ENCODE measurements around the gene ORM1.

Gene ORM1

GRCh38 chr9:114310471-114311450, 12.1 kb upstream of the ORM1 start:
- Histone ChIP-seq H3K4me1 (ENCODE audit: control insufficient read depth, insufficient read depth, low read length, poor library complexity, severe bottlenecking) (no peaks in the 10 kb centered on the region), H3K36me3 (ENCODE audit: control insufficient read depth, insufficient read depth, low read length) (peaks cover 55% of the 10 kb centered on the region), H3K27ac (ENCODE audit: low read depth, low read length, severe bottlenecking) (no peak overlapping the region), H3K9me3 (ENCODE audit: control insufficient read depth, low read length) (no peaks in the 10 kb centered on the region), H3K4me3 (ENCODE audit: extremely low read depth, insufficient read depth, low read length, poor library complexity, severe bottlenecking) (no peak overlapping the region)
- 93 to 98% methylated on average over 12 of the region's 22 CpGs for WGBS, 2 experiments (ENCODE audit: insufficient coverage in 2 of 2)

GRCh38 chr9:114311571-114312512, 11.1 kb upstream of the ORM1 start:
- no peaks in the 10 kb centered on the region for H3K4me1 ChIP-seq (ENCODE audit: control insufficient read depth, insufficient read depth, low read length, poor library complexity, severe bottlenecking)
- 95 to 96% methylated on average over 24 to 26 of the region's 28 CpGs for WGBS, 2 experiments (ENCODE audit: insufficient coverage in 2 of 2)
- no peak overlapping the region for H3K27ac ChIP-seq (ENCODE audit: low read depth, low read length, severe bottlenecking)
- H3K9me3 ChIP-seq (ENCODE audit: control insufficient read depth, low read length), result no peaks in the 10 kb centered on the region
- H3K4me3 ChIP-seq (ENCODE audit: extremely low read depth, insufficient read depth, low read length, poor library complexity, severe bottlenecking), result no peak overlapping the region
- peaks cover 45% of the 10 kb centered on the region for H3K36me3 ChIP-seq (ENCODE audit: control insufficient read depth, insufficient read depth, low read length)

DNA sequence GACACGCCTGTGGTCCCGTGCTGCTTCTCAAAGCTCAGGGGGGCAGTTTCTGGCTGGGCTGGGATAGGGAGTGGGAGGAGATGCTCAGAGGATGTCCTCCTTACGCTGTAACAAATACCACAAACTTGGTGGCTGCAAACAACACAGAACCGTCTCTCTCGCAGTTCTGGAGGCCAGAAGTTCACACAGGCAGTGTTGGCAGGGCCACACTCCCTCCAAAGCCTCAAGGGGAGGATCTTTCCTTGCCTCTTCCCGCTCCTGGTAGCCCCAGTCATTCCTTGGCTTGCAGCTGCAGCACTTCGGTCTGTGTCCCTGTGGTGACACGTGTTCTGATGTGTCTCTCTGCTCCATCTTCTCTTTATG, 10.4 kb upstream of the ORM1 start:
- 87 to 95% methylated on average over 6 to 8 of the region's 8 CpGs for WGBS, 2 experiments (ENCODE audit: insufficient coverage in 2 of 2)
- Histone ChIP-seq H3K9me3 (ENCODE audit: control insufficient read depth, low read length) (no peaks in the 10 kb centered on the region), H3K4me3 (ENCODE audit: extremely low read depth, insufficient read depth, low read length, poor library complexity, severe bottlenecking) (no peak overlapping the region), H3K36me3 (ENCODE audit: control insufficient read depth, insufficient read depth, low read length) (peaks cover 39% of the 10 kb centered on the region), H3K27ac (ENCODE audit: low read depth, low read length, severe bottlenecking) (no peak overlapping the region), H3K4me1 (ENCODE audit: control insufficient read depth, insufficient read depth, low read length, poor library complexity, severe bottlenecking) (no peaks in the 10 kb centered on the region)

DNA sequence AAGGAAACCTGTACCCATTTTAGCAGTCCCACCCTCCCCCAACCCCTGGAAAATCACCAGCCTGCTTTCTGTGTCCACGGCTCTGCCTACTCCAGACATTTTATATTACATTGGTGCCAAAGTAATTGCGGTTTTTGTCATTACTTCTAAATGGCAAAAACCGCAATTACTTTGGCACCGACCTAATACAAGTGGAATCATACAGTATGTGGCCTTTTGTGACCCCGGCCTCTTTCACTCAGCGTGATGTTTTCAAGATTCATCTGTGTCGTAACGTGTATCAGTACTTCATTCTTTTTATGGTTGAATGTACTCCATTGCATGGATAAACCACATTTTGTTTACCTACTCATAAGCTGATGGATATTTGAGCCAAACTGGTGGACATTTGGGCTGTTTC, 9.7 kb upstream of the ORM1 start:
- Histone ChIP-seq H3K4me3 (ENCODE audit: extremely low read depth, insufficient read depth, low read length, poor library complexity, severe bottlenecking) (no peak overlapping the region), H3K27ac (ENCODE audit: low read depth, low read length, severe bottlenecking) (no peak overlapping the region), H3K36me3 (ENCODE audit: control insufficient read depth, insufficient read depth, low read length) (peaks cover 32% of the 10 kb centered on the region), H3K9me3 (ENCODE audit: control insufficient read depth, low read length) (no peaks in the 10 kb centered on the region), H3K4me1 (ENCODE audit: control insufficient read depth, insufficient read depth, low read length, poor library complexity, severe bottlenecking) (no peaks in the 10 kb centered on the region)
- WGBS, 2 experiments (ENCODE audit: insufficient coverage in 2 of 2), result 90 to 98% methylated on average over 6 to 7 of the region's 8 CpGs

GRCh38 chr9:114314256-114314867, 8.5 kb upstream of the ORM1 start:
- Histone ChIP-seq H3K4me1 (ENCODE audit: control insufficient read depth, insufficient read depth, low read length, poor library complexity, severe bottlenecking) (no peaks in the 10 kb centered on the region), H3K36me3 (ENCODE audit: control insufficient read depth, insufficient read depth, low read length) (peaks cover 21% of the 10 kb centered on the region), H3K9me3 (ENCODE audit: control insufficient read depth, low read length) (no peaks in the 10 kb centered on the region), H3K4me3 (ENCODE audit: extremely low read depth, insufficient read depth, low read length, poor library complexity, severe bottlenecking) (no peak overlapping the region), H3K27ac (ENCODE audit: low read depth, low read length, severe bottlenecking) (no peak overlapping the region)
- 83 to 89% methylated on average over 6 to 7 of the region's 7 CpGs for WGBS, 2 experiments (ENCODE audit: insufficient coverage in 2 of 2)

GRCh38 chr9:114314881-114315722, 7.8 kb upstream of the ORM1 start:
- Histone ChIP-seq H3K9me3 (ENCODE audit: control insufficient read depth, low read length) (no peaks in the 10 kb centered on the region), H3K4me1 (ENCODE audit: control insufficient read depth, insufficient read depth, low read length, poor library complexity, severe bottlenecking) (no peaks in the 10 kb centered on the region), H3K4me3 (ENCODE audit: extremely low read depth, insufficient read depth, low read length, poor library complexity, severe bottlenecking) (no peak overlapping the region), H3K27ac (ENCODE audit: low read depth, low read length, severe bottlenecking) (no peak overlapping the region), H3K36me3 (ENCODE audit: control insufficient read depth, insufficient read depth, low read length) (peaks cover 14% of the 10 kb centered on the region)
- WGBS, 2 experiments (ENCODE audit: insufficient coverage in 2 of 2), result 91 to 94% methylated on average over 6 to 8 of the region's 8 CpGs

DNA sequence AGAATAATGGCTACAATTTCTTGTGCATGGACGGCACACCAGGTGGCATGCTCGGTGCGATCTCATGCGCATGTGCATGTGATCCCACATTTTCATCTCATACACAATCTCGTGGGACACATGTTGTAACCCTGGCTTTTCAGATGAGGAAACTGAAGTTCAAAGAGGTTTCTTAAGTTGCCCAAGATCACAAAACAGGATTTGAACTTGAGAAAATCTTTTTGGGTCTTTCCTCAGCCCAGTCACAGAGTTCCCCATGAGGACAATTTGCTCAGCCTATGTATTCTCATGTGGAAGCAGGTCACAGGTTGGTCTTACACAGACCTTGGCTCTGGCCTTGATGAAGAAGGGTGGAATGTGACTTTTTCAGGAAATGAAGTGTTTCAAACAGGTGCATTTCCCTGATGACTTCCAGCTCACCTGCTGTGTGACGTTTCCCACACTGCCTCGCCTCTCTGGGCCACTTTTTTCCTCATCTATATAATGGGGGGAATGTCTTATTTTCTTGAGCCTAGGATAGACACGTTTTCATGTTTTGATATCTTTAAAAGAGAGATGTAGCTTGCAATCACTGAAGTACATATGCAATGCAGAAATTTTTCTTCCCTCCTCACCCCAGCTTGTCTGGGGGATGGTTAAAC, 7.1 kb upstream of the ORM1 start:
- Histone ChIP-seq H3K27ac (ENCODE audit: low read depth, low read length, severe bottlenecking) (no peak overlapping the region), H3K4me3 (ENCODE audit: extremely low read depth, insufficient read depth, low read length, poor library complexity, severe bottlenecking) (no peak overlapping the region), H3K36me3 (ENCODE audit: control insufficient read depth, insufficient read depth, low read length) (peaks cover 7% of the 10 kb centered on the region), H3K9me3 (ENCODE audit: control insufficient read depth, low read length) (no peaks in the 10 kb centered on the region), H3K4me1 (ENCODE audit: control insufficient read depth, insufficient read depth, low read length, poor library complexity, severe bottlenecking) (no peaks in the 10 kb centered on the region)
- WGBS, 2 experiments (ENCODE audit: insufficient coverage in 2 of 2), result 85 to 92% methylated on average over 4 to 5 of the region's 8 CpGs

DNA sequence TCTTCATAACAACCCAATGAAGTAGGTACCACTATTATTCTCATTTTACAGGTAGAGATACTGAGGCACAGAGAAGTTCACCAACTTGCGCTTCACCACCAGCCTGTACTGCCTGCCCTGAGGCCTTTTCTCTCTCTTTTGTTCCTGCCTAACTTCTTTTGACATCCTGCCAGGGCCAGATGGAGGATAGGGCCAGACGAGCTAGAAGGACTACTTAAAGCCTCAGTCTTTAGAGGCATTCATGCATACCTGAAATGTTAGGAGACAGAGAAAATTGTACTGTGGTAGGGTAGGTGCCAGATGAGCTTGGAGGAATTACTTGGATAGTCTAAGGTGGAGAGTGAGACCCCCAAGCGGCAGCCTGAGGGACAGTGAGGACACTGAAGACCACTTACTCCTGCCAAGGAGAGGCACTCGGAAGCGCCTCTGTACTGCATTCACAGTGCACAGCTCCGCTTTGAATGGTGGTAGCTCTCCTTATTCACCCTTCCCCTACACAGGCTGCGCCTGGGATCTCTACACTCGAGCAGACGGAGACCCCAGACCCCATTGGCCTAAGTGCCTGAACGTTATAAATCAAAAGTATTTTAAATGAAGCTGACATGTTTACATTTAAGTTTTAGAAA, 6.2 kb upstream of the ORM1 start:
- Histone ChIP-seq H3K36me3 (ENCODE audit: control insufficient read depth, insufficient read depth, low read length) (peaks cover 3% of the 10 kb centered on the region), H3K4me3 (ENCODE audit: extremely low read depth, insufficient read depth, low read length, poor library complexity, severe bottlenecking) (no peak overlapping the region), H3K27ac (ENCODE audit: low read depth, low read length, severe bottlenecking) (no peak overlapping the region), H3K4me1 (ENCODE audit: control insufficient read depth, insufficient read depth, low read length, poor library complexity, severe bottlenecking) (no peaks in the 10 kb centered on the region), H3K9me3 (ENCODE audit: control insufficient read depth, low read length) (no peaks in the 10 kb centered on the region)
- WGBS, 2 experiments (ENCODE audit: insufficient coverage in 2 of 2), result 87 to 88% methylated on average over 6 of the region's 10 CpGs

- Histone ChIP-seq H3K4me3 (ENCODE audit: extremely low read depth, insufficient read depth, low read length, poor library complexity, severe bottlenecking) (no peak overlapping the region), H3K9me3 (ENCODE audit: control insufficient read depth, low read length) (no peaks in the 10 kb centered on the region), H3K27ac (ENCODE audit: low read depth, low read length, severe bottlenecking) (no peak overlapping the region), H3K36me3 (ENCODE audit: control insufficient read depth, insufficient read depth, low read length) (no peaks in the 10 kb centered on the region), H3K4me1 (ENCODE audit: control insufficient read depth, insufficient read depth, low read length, poor library complexity, severe bottlenecking) (no peaks in the 10 kb centered on the region)
- WGBS, 2 experiments (ENCODE audit: insufficient coverage in 2 of 2), result 85 to 90% methylated on average over 6 to 8 of the region's 8 CpGs
Observed at GRCh38 chr9:114317665-114318357, 5.1 kb upstream of the ORM1 start.
